Epidermal melanocyte (primary cell): ENCODE measurements around the gene PPY.
A peak's percentile ranks its signal among the peaks of the same experiment; 100 is the strongest.
"Not testable (repeated sequence)": the region's sequence is repeated elsewhere in the genome, so short reads cannot be mapped to it uniquely, and the experiment has no call there.

Experiments
- DNase-seq: peaks from one replicate; pipeline ENCODE4 v3.0.0; 2011; ENCODE audit warnings: low spot score; ENCODE audit not compliant: insufficient read length

The PPY gene

GRCh38 chr17:43932357-43932756 is 9.9 kb downstream of the PPY start:
- no peak for DNase-seq

- DNase-seq, result no peak
Observed at GRCh38 chr17:43931062-43931571, 11.2 kb downstream of the PPY start.

DNA sequence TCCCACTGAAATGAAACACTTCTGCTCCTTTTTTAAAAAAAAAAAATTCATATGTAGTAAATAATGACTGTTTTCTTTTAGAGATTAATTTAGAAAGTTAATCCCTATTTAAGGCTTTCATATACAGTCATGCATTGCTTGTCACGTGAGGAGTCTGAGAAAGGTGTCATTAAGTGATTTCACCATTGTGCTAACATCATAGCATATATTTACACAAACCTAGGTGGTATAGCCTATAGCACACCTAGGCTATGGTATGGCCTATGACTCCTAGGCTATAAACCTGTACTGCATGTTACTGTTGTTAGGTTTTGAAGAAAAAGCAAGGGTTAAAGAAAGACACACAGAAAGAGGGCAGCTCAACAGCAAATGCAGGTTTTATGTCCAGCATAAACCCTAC is 13.7 kb downstream of the PPY start:
- no peak for DNase-seq

GRCh38 chr17:43927929-43928328 is 14.3 kb downstream of the PPY start:
- DNase-seq, result not testable (repeated sequence)

GRCh38 chr17:43927060-43927864 is 15.0 kb downstream of the PPY start:
- DNase-seq, result no peak

DNA sequence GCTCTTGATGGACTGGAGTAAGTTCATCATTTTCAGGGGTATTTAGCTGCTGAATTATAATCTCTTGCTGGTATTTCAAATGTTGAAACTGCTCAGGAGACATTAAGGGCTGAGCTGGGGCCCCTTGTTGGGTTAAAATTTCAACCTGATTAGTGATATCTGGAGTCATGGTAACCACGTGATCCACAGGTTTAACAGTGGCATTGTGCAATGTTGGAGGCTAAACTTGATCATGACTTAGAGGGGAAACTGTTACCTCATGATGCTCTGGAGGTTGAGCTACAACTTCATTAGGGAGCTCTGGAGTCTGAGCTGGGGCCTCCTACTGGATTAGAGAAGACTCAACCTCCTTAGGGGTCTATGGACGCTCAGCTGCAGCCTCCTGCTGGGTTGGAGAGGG is 17.7 kb downstream of the PPY start:
- no peak for DNase-seq

- DNase-seq, result no peak
Observed at GRCh38 chr17:43920500-43921095, 21.7 kb downstream of the PPY start.

DNA sequence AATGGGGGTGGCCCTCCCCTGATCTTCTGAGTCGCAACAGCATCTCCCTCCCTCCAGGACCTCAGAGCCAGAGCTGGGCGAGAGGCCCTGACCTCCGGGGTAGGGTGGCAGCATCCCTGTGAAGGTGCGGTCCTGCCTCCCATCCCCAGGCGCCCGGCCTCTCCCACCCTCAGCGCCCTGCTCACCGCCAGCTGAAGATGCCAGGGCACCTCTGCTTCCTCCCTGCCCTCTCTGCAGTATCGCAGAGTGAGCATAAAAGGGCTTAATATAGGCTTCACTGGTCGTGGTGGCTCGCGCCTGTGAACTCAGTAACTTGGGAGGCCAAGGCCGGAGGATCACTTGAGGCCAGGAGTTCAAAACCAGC is 24.3 kb downstream of the PPY start:
- DNase-seq, result no peak

DNA sequence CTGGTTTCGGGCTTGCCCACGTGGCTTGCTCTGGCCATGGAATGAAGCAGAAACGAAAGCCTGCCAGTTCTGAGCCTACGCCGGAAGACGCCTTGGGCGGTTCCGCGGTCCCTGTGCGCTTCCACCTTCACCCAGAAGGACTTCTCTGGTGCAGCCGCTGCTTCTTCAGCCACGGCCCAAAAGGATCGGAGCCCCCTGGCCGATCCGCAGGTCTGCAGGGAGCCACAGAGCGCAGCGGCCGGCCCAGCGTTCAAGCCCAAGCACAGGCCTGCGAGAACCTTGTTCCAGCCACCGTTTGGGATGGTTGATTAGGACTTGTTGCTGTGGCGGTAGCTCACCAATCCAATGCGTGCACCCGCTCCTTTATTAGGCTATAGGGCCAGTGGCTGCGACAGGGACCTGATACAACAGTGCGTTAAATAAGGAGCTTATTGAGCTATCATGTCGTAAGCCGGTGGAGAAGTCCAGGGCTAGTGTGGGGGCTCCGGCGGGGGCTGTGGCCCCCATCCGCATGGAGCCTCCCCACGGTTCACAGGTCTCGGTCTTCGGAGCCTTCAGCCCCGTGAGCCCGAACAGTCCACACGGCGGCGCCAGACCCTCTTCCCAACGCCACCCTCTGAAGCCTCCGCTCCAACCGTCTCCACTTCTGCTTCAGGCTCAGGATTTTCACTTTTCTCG is 24.8 kb downstream of the PPY start:
- no peak for DNase-seq

DNA sequence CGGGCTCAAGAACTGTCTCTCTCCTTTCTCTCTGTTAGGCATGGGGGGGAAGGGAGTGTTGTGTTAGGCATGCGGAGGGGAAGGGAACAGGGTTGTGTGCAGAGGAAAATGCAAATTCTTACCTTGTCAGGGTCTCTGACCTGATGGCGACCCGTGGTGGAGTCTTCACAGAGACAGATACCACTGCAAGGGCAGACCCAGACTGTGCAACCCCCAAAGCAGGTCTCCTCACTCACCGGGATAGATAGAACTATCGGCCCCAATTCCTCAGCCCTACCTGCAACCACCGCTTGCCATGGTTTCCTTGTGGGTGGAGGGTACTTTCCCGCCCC is 25.3 kb downstream of the PPY start:
- DNase-seq, result no peak

GRCh38 chr17:43916385-43916784 is 25.9 kb downstream of the PPY start:
- DNase-seq, result no peak

GRCh38 chr17:43915559-43915958 is 26.7 kb downstream of the PPY start:
- DNase-seq, result no peak

GRCh38 chr17:43914451-43914850 is 27.8 kb downstream of the PPY start:
- no peak for DNase-seq

DNA sequence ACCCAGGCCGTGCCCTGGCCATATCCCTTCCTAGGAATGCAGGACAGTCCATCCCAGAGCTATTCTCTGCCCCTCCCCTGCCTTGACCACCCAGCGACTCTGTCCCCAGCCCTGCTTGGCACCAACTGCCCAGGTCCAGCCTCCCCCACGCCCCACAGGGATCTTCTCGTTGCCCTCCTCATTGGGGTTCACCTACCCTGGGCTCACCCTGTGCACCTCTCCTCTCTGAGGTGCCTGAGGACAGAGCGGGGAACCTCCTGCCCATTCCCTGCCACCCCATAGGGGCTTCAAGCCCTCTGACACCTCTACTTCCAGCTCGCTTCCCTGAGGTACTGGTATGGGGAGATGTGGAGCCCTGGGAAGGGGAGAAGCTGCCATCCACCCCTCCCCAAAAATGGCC is 28.7 kb downstream of the PPY start:
- no peak for DNase-seq

DNA sequence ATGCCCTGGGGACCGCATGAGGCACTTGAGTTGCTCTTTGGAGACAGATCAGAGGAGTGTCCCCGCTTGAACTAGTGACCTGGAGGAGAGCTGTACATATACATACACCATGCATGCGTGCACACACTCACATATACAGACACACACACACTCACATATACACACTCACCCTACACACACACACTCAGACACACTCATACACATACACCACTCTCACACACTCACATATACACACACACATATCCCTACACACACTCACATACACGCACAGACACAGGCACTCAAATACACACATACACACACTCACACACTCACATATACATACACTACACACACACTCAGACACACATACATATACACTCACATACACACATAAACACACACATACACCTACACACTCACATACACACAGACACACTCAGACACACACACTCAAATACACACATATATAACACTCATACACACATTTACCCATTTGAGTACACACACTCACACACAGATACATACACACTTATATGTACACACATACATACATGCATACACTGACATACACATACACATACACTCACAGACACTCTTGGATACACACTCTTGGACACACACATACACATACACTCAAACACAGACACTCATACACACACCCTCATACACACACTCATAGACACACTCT is 29.5 kb downstream of the PPY start:
- DNase-seq, result no peak

GRCh38 chr17:43911904-43912303 is 30.4 kb downstream of the PPY start:
- no peak for DNase-seq

GRCh38 chr17:43909537-43910231 is 32.6 kb downstream of the PPY start:
- no peak for DNase-seq

- peak; percentile 77 for DNase-seq
Observed at GRCh38 chr17:43907998-43908721, 34.1 kb downstream of the PPY start.

- peak; percentile 84 for DNase-seq
Observed at GRCh38 chr17:43907425-43907981, 34.8 kb downstream of the PPY start, which contains the start of gene MPP2. Gene MPP2, minus strand, starts transcription at chr17:43907536. Its CDS starts 3,076 bp downstream, at chr17:43904460.

- DNase-seq, result no peak
Observed at GRCh38 chr17:43906951-43907424, 35.3 kb downstream of the PPY start.
